Measurements from ENCODE around the gene FAM234A. TPM values are rescaled to one million over a fixed set of nuclear protein-coding genes. Genes with fewer than 3 reads are reported as not detected.
"Not testable (repeated sequence)": the region's sequence is repeated elsewhere in the genome, so short reads cannot be mapped to it uniquely, and the experiment has no call there.

The FAM234A gene
- polyA plus RNA-seq, 3 donors from 2014 or later = 19.3 to 56.6 (median 24.4) TPM

DNA sequence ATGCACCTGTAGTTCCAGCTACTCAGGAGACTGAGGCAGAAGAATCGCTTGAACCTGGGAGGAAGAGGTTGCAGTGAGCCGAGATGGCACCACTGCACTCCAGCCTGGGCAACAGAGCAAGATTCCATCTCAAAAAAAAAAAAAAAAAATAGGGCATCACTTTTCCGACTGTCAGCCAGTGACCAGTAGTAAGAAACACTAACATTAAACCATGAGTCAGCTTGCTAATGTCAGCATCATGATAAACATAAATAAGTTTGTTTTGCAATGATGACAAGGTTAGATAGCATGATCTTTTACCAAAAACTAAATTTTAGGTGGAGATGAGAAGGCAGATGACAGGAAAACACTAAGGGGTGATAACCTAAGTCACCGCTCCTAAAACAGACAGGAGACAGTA is 25.3 kb upstream of the FAM234A start:
- not testable (repeated sequence) for H3K9me3 Mint-ChIP-seq; H3K4me1 Mint-ChIP-seq; H3K27me3 Mint-ChIP-seq (ENCODE audit: low read depth in 3 of 3); H3K27ac Mint-ChIP-seq; DNase-seq; H3K4me3 Mint-ChIP-seq
- peaks cover 12 to 27% (median 13%) of the 10 kb centered on the region in 3 donors for H3K36me3 Mint-ChIP-seq

- not testable (repeated sequence) for H3K9me3 Mint-ChIP-seq; H3K27me3 Mint-ChIP-seq (ENCODE audit: low read depth in 3 of 3); H3K4me1 Mint-ChIP-seq; H3K4me3 Mint-ChIP-seq; DNase-seq; H3K27ac Mint-ChIP-seq
- H3K36me3 Mint-ChIP-seq = peaks cover 3 to 18% (median 6%) of the 10 kb centered on the region in 3 donors
These were observed 22.9 kb upstream of the FAM234A start for GRCh38 chr16:211631-212180.

DNA sequence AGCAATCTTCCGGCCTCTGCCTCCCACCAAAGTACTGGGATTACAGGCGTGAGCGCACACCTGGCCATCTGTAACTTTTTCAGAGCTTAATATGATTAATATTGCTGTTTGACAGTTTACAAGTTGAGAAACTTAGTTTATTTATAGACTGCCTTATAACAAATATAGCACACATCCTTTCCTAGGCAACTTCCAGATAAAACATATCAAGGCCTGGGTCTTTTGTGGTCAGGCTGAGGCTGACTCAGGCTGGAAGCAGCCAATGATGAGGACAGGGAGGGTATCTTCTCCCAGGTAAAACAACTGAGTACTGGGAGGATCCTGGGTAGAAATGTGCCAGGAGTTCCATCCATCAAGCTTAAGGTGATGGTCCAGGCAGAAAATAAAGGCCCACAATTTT is 21.6 kb upstream of the FAM234A start:
- no peaks in the 10 kb centered on the region for H3K9me3 Mint-ChIP-seq
- H3K27ac Mint-ChIP-seq = peak overlapping the region in 1 of 6 donors; percentile 49
- peaks cover 2 to 16% (median 6%) of the 10 kb centered on the region in 3 donors for H3K36me3 Mint-ChIP-seq
- DNase-seq = no peak
- H3K4me1 Mint-ChIP-seq = peaks cover 2 to 7% of the 10 kb centered on the region in 2 donors
- H3K27me3 Mint-ChIP-seq (ENCODE audit: low read depth in 3 of 3) = peaks cover 0 to 5% (median 0%) of the 10 kb centered on the region in 3 donors
- no peak overlapping the region for H3K4me3 Mint-ChIP-seq

DNA sequence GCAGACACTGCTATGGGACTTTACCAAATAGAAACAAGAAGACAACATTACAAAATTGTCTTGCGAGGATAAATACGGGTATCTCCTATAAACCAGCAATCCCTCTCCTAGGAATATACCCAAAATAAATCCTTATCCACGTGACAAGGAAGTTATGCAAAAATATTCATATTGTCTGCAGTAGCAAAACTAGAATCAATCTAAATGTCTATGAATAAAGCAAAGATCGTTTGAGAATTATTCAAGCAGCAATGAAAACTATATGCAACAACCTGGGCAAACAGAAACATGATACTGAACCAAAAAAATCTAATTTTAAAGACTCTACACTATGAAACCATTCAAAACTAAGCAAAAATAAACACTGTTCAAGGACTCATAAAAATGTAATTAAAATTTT is 14.6 kb upstream of the FAM234A start:
- peak overlapping the region in 2 of 6 donors; percentile 8 to 18 for H3K27ac Mint-ChIP-seq
- no peaks in the 10 kb centered on the region for H3K9me3 Mint-ChIP-seq
- H3K4me3 Mint-ChIP-seq = no peak overlapping the region
- peaks cover 3 to 20% (median 12%) of the 10 kb centered on the region in 3 donors for H3K36me3 Mint-ChIP-seq
- no peak for DNase-seq
- H3K4me1 Mint-ChIP-seq = peaks cover 3 to 16% of the 10 kb centered on the region in 2 donors
- peaks cover 0 to 8% (median 0%) of the 10 kb centered on the region in 3 donors for H3K27me3 Mint-ChIP-seq (ENCODE audit: low read depth in 3 of 3)

- DNase-seq = no peak
- H3K9me3 Mint-ChIP-seq = no peaks in the 10 kb centered on the region
- peak overlapping the region; percentile 86 to 91 (median 87) for H3K4me3 Mint-ChIP-seq
- peaks cover 0 to 13% (median 4%) of the 10 kb centered on the region in 3 donors for H3K27me3 Mint-ChIP-seq (ENCODE audit: low read depth in 3 of 3)
- peak overlapping the region; percentile 82 to 95 (median 92) for H3K27ac Mint-ChIP-seq
- peaks cover 6 to 18% (median 9%) of the 10 kb centered on the region in 3 donors for H3K36me3 Mint-ChIP-seq
- H3K4me1 Mint-ChIP-seq = peaks cover 27 to 42% of the 10 kb centered on the region in 2 donors
These were observed 6.3 kb upstream of the FAM234A start for GRCh38 chr16:228151-228851.

DNA sequence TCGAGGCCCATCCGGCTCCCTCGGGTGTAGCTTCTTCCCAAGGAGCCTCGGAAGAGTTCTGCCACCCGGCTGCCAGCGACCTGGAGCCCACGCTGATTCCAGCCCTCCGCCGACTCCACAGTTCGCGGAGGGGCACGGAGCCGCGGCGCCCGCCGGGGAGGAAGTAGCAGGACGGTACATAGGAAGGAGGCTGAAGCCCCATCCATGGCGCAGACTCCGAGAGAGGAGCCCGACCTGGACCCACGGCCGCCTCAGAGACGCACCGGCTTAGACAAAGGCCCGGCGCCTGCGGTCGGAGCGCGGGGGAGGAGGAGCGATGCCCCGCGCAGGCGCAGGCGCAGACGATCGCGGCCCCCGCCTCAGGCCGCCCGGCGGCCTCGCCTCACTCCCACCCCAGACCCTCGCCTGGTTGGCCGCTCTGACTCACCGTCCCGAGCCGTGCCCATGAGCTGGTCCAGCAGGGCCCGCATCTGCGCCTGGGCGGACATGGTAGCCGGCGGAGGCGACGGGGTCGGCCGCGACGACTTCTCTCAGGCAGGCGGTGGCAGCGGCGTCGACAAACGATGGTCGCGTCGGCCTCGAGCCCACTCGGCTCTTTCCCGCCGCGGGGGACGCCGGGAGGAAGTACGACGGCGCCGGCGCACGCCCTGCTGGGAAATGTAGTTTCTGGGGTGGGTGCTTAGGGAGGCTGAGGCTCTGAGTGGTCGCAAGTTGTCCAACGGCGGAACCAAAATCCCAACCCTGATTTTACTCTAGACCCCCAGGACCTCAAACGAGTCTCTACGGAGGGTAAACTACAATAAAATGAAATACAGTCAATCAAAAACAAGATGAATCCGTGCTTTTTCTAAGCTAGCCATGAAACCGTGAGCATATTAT is 5.5 kb upstream of the FAM234A start, which contains the start of gene LUC7L:
Gene LUC7L (minus strand): TSS at position 598 of the 879 bp plus-strand sequence. CDS start 110 bp downstream, at position 488.
- Mint-ChIP-seq H3K27ac (peak within 1 kb of the TSS; percentile 82 to 96 (median 94)), H3K4me3 (peak within 1 kb of the TSS; percentile 86 to 91 (median 87)), H3K9me3 (no peaks in the 10 kb centered on the region), H3K36me3 (peaks cover 6 to 18% (median 9%) of the 10 kb centered on the region in 3 donors), H3K27me3 (ENCODE audit: low read depth in 3 of 3) (peaks cover 0 to 14% (median 4%) of the 10 kb centered on the region in 3 donors), H3K4me1 (peaks cover 27 to 42% of the 10 kb centered on the region in 2 donors)
- peak; percentile 87 to 88 (median 88) for DNase-seq

DNA sequence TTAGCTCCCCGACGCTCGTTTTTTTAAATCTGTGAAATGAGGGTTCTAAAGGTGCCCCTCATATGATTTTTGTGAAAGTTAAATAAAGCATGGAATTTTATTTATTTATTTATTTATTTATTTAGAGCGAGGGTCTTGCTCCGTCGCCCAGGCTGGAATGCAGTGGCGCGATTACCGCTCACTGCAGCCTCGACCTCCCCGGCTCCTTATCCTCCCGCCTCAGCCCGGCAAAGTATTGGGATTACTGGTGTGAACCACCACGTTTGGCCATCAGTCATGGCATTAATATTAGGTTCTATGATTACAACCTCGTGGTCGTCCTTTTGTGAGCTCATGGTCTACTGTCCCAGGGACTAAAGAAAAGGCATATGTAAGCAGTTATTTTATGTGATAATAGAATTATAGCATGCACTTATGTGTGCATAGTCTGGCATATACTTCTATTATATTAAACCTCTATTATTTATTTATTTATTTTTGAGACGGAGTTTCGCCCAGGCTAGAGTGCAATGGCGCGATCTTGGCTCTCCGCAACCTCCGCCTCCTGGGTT is 4.8 kb upstream of the FAM234A start:
- no peaks in the 10 kb centered on the region for H3K9me3 Mint-ChIP-seq
- peak overlapping the region; percentile 82 to 95 (median 90) for H3K27ac Mint-ChIP-seq
- DNase-seq = no peak
- H3K36me3 Mint-ChIP-seq = peaks cover 6 to 18% (median 9%) of the 10 kb centered on the region in 3 donors
- H3K4me3 Mint-ChIP-seq = peak overlapping the region; percentile 70 to 87 (median 86)
- peaks cover 4 to 18% (median 10%) of the 10 kb centered on the region in 3 donors for H3K27me3 Mint-ChIP-seq (ENCODE audit: low read depth in 3 of 3)
- peaks cover 31 to 43% of the 10 kb centered on the region in 2 donors for H3K4me1 Mint-ChIP-seq

DNA sequence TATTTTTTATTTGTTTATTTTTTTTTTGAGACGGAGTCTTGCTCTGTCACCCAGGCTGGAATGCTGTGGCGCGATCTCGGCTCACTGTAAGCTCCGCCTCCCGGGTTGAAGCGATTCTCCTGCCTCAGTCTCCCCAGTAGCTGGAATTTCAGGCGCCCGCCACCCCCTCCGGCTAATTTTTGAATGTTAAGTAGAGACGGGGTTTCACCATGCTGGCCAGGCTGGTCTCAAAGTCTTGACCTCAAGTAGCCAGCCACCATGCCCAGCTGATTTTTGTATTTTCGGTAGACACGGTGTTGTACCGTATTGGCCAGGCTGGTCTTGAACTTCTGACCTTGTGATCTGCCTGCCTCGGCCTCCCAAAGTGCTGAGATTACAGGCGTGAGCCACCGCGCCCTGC is 4.3 kb upstream of the FAM234A start:
- H3K9me3 Mint-ChIP-seq, H3K27ac Mint-ChIP-seq, H3K4me3 Mint-ChIP-seq, DNase-seq: not testable (repeated sequence)
- peaks cover 6 to 18% (median 9%) of the 10 kb centered on the region in 3 donors for H3K36me3 Mint-ChIP-seq
- H3K27me3 Mint-ChIP-seq (ENCODE audit: low read depth in 3 of 3) = peaks cover 4 to 23% (median 15%) of the 10 kb centered on the region in 3 donors
- peaks cover 36 to 48% of the 10 kb centered on the region in 2 donors for H3K4me1 Mint-ChIP-seq

GRCh38 chr16:230949-231348 is 3.7 kb upstream of the FAM234A start:
- no peaks in the 10 kb centered on the region for H3K9me3 Mint-ChIP-seq
- H3K27me3 Mint-ChIP-seq (ENCODE audit: low read depth in 3 of 3) = peaks cover 4 to 28% (median 19%) of the 10 kb centered on the region in 3 donors
- peaks cover 6 to 15% (median 9%) of the 10 kb centered on the region in 3 donors for H3K36me3 Mint-ChIP-seq
- no peak for DNase-seq
- peak overlapping the region in 2 of 6 donors; percentile 53 for H3K27ac Mint-ChIP-seq
- H3K4me1 Mint-ChIP-seq = peaks cover 39 to 49% of the 10 kb centered on the region in 2 donors
- peak overlapping the region in 1 of 5 donors; percentile 21 for H3K4me3 Mint-ChIP-seq

DNA sequence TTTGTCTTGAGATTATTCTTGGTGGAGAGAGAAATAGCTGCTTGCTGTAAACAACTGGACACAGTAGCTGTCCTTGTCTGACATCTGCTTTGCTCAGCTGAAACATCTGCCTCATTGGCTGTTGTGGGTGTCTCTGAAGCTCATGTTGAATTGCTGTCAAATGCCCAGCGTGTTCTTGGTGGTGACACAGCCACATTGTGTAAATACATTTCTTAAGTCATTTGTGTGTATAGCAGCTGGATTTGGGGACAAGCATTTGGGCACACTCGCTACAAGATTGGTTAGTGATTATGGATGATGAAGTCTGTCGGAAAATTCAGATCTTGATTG is 5.3 kb downstream of the FAM234A start:
- H3K36me3 Mint-ChIP-seq = peaks cover 0 to 4% (median 0%) of the 10 kb centered on the region in 3 donors
- H3K27me3 Mint-ChIP-seq (ENCODE audit: low read depth in 3 of 3) = peaks cover 0 to 17% (median 8%) of the 10 kb centered on the region in 3 donors
- H3K27ac Mint-ChIP-seq = peak overlapping the region in 4 of 6 donors; percentile 2 to 86 (median 55)
- peaks cover 54 to 55% of the 10 kb centered on the region in 2 donors for H3K4me1 Mint-ChIP-seq
- no peaks in the 10 kb centered on the region for H3K9me3 Mint-ChIP-seq
- DNase-seq = no peak
- H3K4me3 Mint-ChIP-seq = peak overlapping the region in 4 of 5 donors; percentile 7 to 54 (median 28)

- H3K36me3 Mint-ChIP-seq = peaks cover 0 to 4% (median 0%) of the 10 kb centered on the region in 3 donors
- peak overlapping the region in 5 of 6 donors; percentile 2 to 78 (median 69) for H3K27ac Mint-ChIP-seq
- DNase-seq = peak; percentile 47 to 58 (median 52)
- H3K27me3 Mint-ChIP-seq (ENCODE audit: low read depth in 3 of 3) = peaks cover 0 to 10% (median 2%) of the 10 kb centered on the region in 3 donors
- peak overlapping the region; percentile 53 to 69 (median 61) for H3K4me3 Mint-ChIP-seq
- H3K9me3 Mint-ChIP-seq = no peaks in the 10 kb centered on the region
- peaks cover 53 to 54% of the 10 kb centered on the region in 2 donors for H3K4me1 Mint-ChIP-seq
These were observed 5.9 kb downstream of the FAM234A start for GRCh38 chr16:240559-240958.

GRCh38 chr16:242281-242680 is 7.7 kb downstream of the FAM234A start:
- peak overlapping the region in 4 of 5 donors; percentile 30 to 69 (median 60) for H3K4me3 Mint-ChIP-seq
- peaks cover 0 to 7% (median 0%) of the 10 kb centered on the region in 3 donors for H3K27me3 Mint-ChIP-seq (ENCODE audit: low read depth in 3 of 3)
- H3K27ac Mint-ChIP-seq = peak overlapping the region; percentile 32 to 75 (median 54)

DNA sequence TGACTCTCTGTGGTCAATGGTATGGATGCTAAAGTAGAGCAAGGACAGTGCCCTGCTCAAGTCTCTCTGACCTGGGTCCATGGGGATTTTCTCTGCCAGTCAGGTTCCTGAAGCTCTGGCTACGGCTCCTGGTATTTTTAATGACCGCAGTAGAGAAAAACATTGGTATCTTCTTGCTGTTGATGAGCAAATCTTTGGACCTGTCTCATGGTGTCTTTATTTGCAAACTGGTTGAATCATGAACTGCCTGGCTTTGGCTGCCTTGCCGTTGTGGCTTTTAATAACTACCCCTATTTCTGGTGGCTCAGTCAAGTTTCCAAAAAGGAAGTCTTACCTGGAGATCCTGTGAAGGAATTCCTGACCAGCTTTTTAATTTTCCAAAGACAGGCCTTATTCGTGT is 8.7 kb downstream of the FAM234A start:
- peak overlapping the region in 1 of 5 donors; percentile 7 for H3K4me3 Mint-ChIP-seq
- no peaks in the 10 kb centered on the region for H3K9me3 Mint-ChIP-seq
- DNase-seq = no peak
- H3K4me1 Mint-ChIP-seq = peaks cover 60 to 62% of the 10 kb centered on the region in 2 donors
- H3K27me3 Mint-ChIP-seq (ENCODE audit: low read depth in 3 of 3) = peaks cover 0 to 6% (median 0%) of the 10 kb centered on the region in 3 donors
- peaks cover 0 to 4% (median 0%) of the 10 kb centered on the region in 3 donors for H3K36me3 Mint-ChIP-seq
- peak overlapping the region; percentile 3 to 40 (median 40) for H3K27ac Mint-ChIP-seq

More at GRCh38 chr16:242281-242680, 7.7 kb downstream of the FAM234A start:
- H3K9me3 Mint-ChIP-seq = no peaks in the 10 kb centered on the region
- no peak for DNase-seq
- H3K4me1 Mint-ChIP-seq = peaks cover 55 to 58% of the 10 kb centered on the region in 2 donors
- peaks cover 0 to 4% (median 0%) of the 10 kb centered on the region in 3 donors for H3K36me3 Mint-ChIP-seq

Data from immature natural killer cell (primary cell).